ENCODE measurements around the gene SERINC5. TPM values are rescaled to one million over a fixed set of nuclear protein-coding genes. Genes with fewer than 3 reads are reported as not detected.
"Not testable (repeated sequence)": the region's sequence is repeated elsewhere in the genome, so short reads cannot be mapped to it uniquely, and the experiment has no call there.

Gene SERINC5
- total RNA-seq, 1 experiment from 2014 or later = 19.4 TPM

GRCh38 chr5:80134876-80135275, 121.0 kb downstream of the SERINC5 start:
- DNase-seq (ENCODE audit: low read depth) = no peak
- in situ Hi-C loops (cut with HindIII; ENCODE audit: low pct_unique_long_range_greater_than_20kb, low sequenced_read_pairs) = no loop called here

GRCh38 chr5:80129146-80129545, 126.7 kb downstream of the SERINC5 start:
- no peak for DNase-seq (ENCODE audit: low read depth)
- in situ Hi-C loops (cut with HindIII; ENCODE audit: low pct_unique_long_range_greater_than_20kb, low sequenced_read_pairs) = no loop called here

GRCh38 chr5:80128141-80128540, 127.7 kb downstream of the SERINC5 start:
- in situ Hi-C loops (cut with HindIII; ENCODE audit: low pct_unique_long_range_greater_than_20kb, low sequenced_read_pairs) = no loop called here
- no peak for DNase-seq (ENCODE audit: low read depth)

- DNase-seq (ENCODE audit: low read depth) = no peak
- in situ Hi-C loops (cut with HindIII; ENCODE audit: low pct_unique_long_range_greater_than_20kb, low sequenced_read_pairs) = no loop called here
These were observed 128.7 kb downstream of the SERINC5 start for GRCh38 chr5:80127116-80127552.

- peak; percentile 68 for DNase-seq (ENCODE audit: low read depth)
- in situ Hi-C loops (cut with HindIII; ENCODE audit: low pct_unique_long_range_greater_than_20kb, low sequenced_read_pairs) = no loop called here
These were observed 129.8 kb downstream of the SERINC5 start for GRCh38 chr5:80125962-80126480.

- no peak for DNase-seq (ENCODE audit: low read depth)
- in situ Hi-C loops (cut with HindIII; ENCODE audit: low pct_unique_long_range_greater_than_20kb, low sequenced_read_pairs) = no loop called here
These were observed 130.6 kb downstream of the SERINC5 start for GRCh38 chr5:80125022-80125961.

GRCh38 chr5:80124121-80124918, 131.5 kb downstream of the SERINC5 start:
- no peak for DNase-seq (ENCODE audit: low read depth)
- in situ Hi-C loops (cut with HindIII; ENCODE audit: low pct_unique_long_range_greater_than_20kb, low sequenced_read_pairs) = no loop called here

- in situ Hi-C loops (cut with HindIII; ENCODE audit: low pct_unique_long_range_greater_than_20kb, low sequenced_read_pairs) = no loop called here
- DNase-seq (ENCODE audit: low read depth) = no peak
These were observed 133.3 kb downstream of the SERINC5 start for GRCh38 chr5:80122579-80122978.

GRCh38 chr5:80119372-80119771, 136.5 kb downstream of the SERINC5 start:
- DNase-seq (ENCODE audit: low read depth) = no peak
- in situ Hi-C loops (cut with HindIII; ENCODE audit: low pct_unique_long_range_greater_than_20kb, low sequenced_read_pairs) = no loop called here

GRCh38 chr5:80117446-80117845, 138.4 kb downstream of the SERINC5 start:
- DNase-seq (ENCODE audit: low read depth) = no peak
- in situ Hi-C loops (cut with HindIII; ENCODE audit: low pct_unique_long_range_greater_than_20kb, low sequenced_read_pairs) = no loop called here

- DNase-seq (ENCODE audit: low read depth) = no peak
- in situ Hi-C loops (cut with HindIII; ENCODE audit: low pct_unique_long_range_greater_than_20kb, low sequenced_read_pairs) = no loop called here
These were observed 139.4 kb downstream of the SERINC5 start for GRCh38 chr5:80116465-80116864.

GRCh38 chr5:80116000-80116399, 139.8 kb downstream of the SERINC5 start:
- no peak for DNase-seq (ENCODE audit: low read depth)
- in situ Hi-C loops (cut with HindIII; ENCODE audit: low pct_unique_long_range_greater_than_20kb, low sequenced_read_pairs) = no loop called here

GRCh38 chr5:80114860-80115259, 141.0 kb downstream of the SERINC5 start:
- in situ Hi-C loops (cut with HindIII; ENCODE audit: low pct_unique_long_range_greater_than_20kb, low sequenced_read_pairs) = no loop called here
- no peak for DNase-seq (ENCODE audit: low read depth)

GRCh38 chr5:80111376-80111990, 144.4 kb downstream of the SERINC5 start:
- in situ Hi-C loops (cut with HindIII; ENCODE audit: low pct_unique_long_range_greater_than_20kb, low sequenced_read_pairs); DNase-seq (ENCODE audit: low read depth): not testable (repeated sequence)

GRCh38 chr5:80109646-80110478, 146.0 kb downstream of the SERINC5 start:
- in situ Hi-C loops (cut with HindIII; ENCODE audit: low pct_unique_long_range_greater_than_20kb, low sequenced_read_pairs) = no loop called here
- no peak for DNase-seq (ENCODE audit: low read depth)

GRCh38 chr5:80106916-80107315, 148.9 kb downstream of the SERINC5 start:
- no peak for DNase-seq (ENCODE audit: low read depth)

GRCh38 chr5:80105698-80106439, 150.0 kb downstream of the SERINC5 start:
- no peak for DNase-seq (ENCODE audit: low read depth)
- in situ Hi-C loops (cut with HindIII; ENCODE audit: low pct_unique_long_range_greater_than_20kb, low sequenced_read_pairs) = no loop called here

More at GRCh38 chr5:80106916-80107315, 148.9 kb downstream of the SERINC5 start:
- in situ Hi-C loops (cut with HindIII; ENCODE audit: low pct_unique_long_range_greater_than_20kb, low sequenced_read_pairs) = no loop called here

All from Caki2 (cell line).